D721Med (cell line): ENCODE measurements around the gene RIPK1.
"Not testable (repeated sequence)": the region's sequence is repeated elsewhere in the genome, so short reads cannot be mapped to it uniquely, and the experiment has no call there.

Source experiments
- DNase-seq: peaks from one replicate; pipeline ENCODE4 v3.0.0; 2011; ENCODE audit warnings: low spot score; ENCODE audit not compliant: insufficient read length
- FAIRE-seq: peaks from 2 replicates; lab custom pipeline; 2011; peaks lifted over from hg19 to GRCh38; lab: Jason Lieb, UNC
- TF ChIP-seq, protein P1 (sequence below): IDR thresholded peaks from 2 replicates; pipeline ENCODE4 v1.5.1; 2012; ENCODE audit warnings: mild to moderate bottlenecking, control low read depth; ENCODE audit not compliant: insufficient read depth; ENCODE audit errors: missing control alignments

The RIPK1 gene

DNA sequence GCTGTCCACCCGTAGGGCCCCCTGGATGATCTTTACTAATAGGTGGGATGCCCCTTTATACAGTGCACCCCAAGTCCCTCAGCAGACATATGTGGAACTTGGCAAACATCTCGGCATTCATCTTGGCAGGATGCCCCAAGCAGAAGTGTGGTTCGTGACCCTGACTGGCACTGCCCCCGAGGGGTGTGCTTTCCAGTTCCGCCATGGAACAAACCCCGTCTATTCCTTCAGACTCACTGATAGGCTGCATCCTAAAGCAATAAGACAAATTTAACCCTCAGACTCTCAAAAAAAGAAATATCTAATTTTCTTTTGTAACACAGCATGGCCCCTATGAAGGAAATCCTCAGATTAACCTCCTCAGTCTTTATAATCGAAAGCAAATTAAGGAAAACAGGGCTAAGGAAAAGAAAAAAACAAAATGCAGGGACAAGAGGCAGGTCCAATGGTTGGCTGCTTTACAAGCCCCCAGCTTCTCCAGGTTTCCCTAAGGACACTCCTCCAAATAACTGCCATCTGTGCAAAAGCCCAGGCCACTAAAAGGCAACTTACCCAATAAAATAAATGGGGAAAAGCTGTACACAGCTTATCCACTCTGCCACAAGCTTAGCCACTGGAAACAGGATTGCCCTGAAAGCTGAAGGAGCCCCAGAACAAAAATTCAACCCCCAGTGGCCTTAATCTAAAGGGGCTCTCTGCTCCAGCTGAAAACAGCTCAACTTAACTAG lies 30.5 kb upstream of the RIPK1 start:
- no peak for FAIRE-seq
- TF ChIP-seq, protein P1, sequence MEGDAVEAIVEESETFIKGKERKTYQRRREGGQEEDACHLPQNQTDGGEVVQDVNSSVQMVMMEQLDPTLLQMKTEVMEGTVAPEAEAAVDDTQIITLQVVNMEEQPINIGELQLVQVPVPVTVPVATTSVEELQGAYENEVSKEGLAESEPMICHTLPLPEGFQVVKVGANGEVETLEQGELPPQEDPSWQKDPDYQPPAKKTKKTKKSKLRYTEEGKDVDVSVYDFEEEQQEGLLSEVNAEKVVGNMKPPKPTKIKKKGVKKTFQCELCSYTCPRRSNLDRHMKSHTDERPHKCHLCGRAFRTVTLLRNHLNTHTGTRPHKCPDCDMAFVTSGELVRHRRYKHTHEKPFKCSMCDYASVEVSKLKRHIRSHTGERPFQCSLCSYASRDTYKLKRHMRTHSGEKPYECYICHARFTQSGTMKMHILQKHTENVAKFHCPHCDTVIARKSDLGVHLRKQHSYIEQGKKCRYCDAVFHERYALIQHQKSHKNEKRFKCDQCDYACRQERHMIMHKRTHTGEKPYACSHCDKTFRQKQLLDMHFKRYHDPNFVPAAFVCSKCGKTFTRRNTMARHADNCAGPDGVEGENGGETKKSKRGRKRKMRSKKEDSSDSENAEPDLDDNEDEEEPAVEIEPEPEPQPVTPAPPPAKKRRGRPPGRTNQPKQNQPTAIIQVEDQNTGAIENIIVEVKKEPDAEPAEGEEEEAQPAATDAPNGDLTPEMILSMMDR: no peak

GRCh38 chr6:3039384-3039783 lies 28.9 kb upstream of the RIPK1 start:
- TF ChIP-seq, protein P1: no peak
- FAIRE-seq (no peak), DNase-seq (no peak)

More for the DNA sequence above, 30.5 kb upstream of the RIPK1 start:
- no peak for DNase-seq

DNA sequence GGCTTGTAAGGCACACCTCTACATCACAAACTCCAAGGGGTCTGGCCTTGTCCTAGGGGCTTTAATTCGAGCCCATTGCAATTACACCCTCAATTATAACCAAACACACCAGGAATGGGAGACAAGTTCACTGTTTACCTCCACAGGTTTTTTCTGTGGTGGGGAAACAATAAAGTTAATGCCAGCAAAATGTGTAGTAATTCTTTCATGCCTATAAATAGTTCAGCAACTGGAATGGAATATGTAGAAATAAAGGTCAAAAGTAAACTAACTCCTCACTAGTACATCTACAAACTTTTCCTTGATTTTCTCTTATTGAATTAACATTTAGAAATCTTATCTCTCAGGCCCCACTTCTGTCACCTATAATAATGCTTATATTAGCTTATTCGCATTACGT lies 27.1 kb upstream of the RIPK1 start:
- FAIRE-seq: no peak
- DNase-seq: no peak
- TF ChIP-seq, protein P1: no peak

DNA sequence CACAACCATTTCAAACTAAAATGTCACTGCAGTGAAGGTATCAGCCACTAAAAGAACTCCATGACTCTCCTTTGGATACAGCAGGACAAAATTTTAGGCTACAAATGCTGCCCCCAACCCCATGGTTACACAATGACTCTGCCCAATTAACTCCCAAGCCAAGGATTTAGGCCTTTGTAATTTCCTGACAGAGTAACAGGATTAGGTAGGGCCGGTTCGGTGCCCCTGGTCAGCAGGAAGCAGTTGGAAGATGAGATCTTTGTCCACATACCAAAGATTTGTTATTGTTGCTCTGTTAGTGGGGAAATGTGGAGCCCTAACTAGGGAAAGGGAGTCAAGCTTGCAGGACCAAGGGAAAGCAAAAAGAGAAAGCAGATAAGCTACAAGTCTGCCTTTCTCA lies 26.7 kb upstream of the RIPK1 start:
- no peak for DNase-seq
- TF ChIP-seq, protein P1: no peak
- no peak for FAIRE-seq

GRCh38 chr6:3045369-3045768 lies 22.9 kb upstream of the RIPK1 start:
- TF ChIP-seq, protein P1: no peak
- FAIRE-seq (no peak), DNase-seq (no peak)

DNA sequence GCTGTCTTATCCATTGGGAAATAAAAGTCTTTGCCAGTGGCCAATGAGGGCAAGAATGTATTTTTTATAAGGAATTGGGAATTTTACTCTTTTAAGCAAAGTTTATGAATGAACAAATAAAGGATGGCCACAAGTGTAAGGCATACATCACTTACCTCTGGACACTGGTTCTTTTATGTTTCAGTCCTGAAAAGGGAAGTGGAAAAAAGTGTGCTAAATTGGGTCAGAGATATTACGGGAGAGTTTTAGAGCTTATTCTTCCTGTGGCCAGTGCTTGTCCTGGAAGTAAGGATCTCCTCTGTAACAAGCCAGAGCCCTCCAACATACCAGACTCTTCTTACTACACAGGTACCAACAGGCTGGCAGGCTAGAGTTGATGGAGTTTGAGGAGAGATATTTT lies 22.5 kb upstream of the RIPK1 start:
- no peak for DNase-seq
- no peak for FAIRE-seq
- TF ChIP-seq, protein P1: no peak

DNA sequence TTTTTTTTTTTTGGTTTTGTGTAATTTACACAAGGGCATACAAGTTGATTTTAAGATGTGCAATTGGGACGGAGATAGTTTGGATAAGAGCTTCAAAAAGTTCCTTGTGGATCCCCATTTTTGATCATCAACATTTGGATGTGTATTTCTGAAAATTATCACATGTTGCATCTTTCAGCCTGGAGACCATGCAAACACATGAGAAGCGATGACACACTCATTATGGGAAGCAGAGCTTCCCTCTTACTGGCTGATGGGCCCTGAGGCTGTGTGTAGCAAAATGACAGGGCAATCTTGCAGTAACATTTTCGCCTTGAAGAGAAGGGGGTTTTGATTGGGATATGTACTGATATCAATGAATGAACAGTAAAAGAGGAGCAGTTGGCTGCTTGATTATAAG lies 22.0 kb upstream of the RIPK1 start:
- TF ChIP-seq, protein P1: no peak
- FAIRE-seq (no peak), DNase-seq (no peak)

DNA sequence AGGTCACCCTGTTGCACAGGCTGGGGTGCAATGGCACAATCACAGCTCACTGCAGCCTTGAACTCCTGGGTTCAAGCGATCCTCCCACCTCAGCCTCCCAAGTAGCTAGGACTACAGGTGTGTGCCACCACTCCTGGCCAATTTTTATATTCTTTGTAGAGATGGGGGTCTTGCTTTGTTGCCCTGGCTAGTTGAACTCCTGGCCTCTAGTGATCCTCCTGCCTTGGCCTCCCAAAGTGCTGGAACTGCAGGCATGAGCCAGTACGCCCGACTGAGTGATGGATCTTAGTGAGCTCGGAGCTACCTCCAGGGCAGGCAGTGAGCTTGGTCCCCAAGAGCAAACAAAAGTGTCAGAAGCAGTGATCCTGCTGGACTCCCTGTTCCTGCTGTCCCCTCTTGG lies 20.3 kb upstream of the RIPK1 start:
- not testable (repeated sequence) for FAIRE-seq, DNase-seq
